AG10803 (cell line): ENCODE results near the gene NCBP3.

ENCODE experiments used
- DNase-seq: peaks from one replicate; pipeline ENCODE4 v3.0.0; 2010; ENCODE audit warnings: low read depth
- H3K4me3 ChIP-seq: 2 replicates; pipeline ENCODE4 v1.5.1; 2011; ENCODE audit warnings: mild to moderate bottlenecking, low read length, control low read depth
- CTCF ChIP-seq: conservative IDR thresholded peaks from 2 replicates; pipeline ENCODE4 v1.5.1; 2011; ENCODE audit warnings: mild to moderate bottlenecking, low read length, control low read depth, inconsistent platforms

The NCBP3 gene

DNA sequence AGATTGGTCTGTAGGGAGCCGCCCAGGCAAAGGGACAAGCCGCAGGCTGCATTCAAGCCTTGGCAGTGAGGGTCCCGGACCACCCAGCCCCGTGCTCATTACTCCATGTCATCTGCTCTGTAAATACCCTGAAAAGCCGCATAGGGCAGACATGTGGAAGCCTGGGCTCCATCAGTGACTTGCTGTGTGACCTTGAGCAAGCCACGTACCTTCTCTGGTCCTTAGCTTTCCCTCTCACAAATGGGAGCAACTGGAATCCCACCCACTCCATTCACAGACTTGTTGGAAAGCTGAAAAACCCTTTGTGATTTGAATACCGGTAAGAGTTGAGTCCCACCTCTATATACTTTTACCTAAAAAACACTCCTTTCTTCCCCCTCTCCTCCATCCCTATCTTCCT is 34.9 kb upstream of the NCBP3 start:
- DNase-seq, result no peak
- no peak overlapping the region for H3K4me3 ChIP-seq
- no peak for TF ChIP-seq CTCF

GRCh38 chr17:3879591-3880417 is 33.8 kb upstream of the NCBP3 start:
- no peak overlapping the region for H3K4me3 ChIP-seq
- no peak for TF ChIP-seq CTCF
- no peak for DNase-seq

- peak; percentile 82 for DNase-seq
- H3K4me3 ChIP-seq, result no peak overlapping the region
- peak; percentile 7; the same call in 1 of the 2 replicates for TF ChIP-seq CTCF
These were observed 33.1 kb upstream of the NCBP3 start for GRCh38 chr17:3879186-3879585.

- no peak overlapping the region for H3K4me3 ChIP-seq
- no peak for DNase-seq
- no peak for TF ChIP-seq CTCF
These were observed 31.2 kb upstream of the NCBP3 start for GRCh38 chr17:3877220-3877619.

DNA sequence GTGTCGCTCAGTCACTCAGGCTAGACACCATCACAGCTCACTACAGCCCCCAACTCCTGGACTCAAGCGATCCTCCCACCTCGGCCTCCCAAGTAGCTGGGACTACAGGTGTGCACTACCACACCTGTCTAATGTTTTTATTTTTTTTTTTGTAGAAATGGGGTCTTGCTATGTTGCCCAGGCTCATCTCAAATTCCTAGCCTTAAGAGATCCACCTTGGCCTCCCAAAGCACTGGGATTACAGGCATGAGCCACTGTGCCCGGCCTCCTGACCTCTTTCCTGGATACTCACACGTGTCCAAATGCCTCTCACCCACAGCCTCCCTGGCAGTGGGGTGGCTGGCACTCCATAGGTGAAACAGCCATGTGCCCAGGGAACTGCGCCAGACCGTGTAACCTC is 29.3 kb upstream of the NCBP3 start:
- no peak for TF ChIP-seq CTCF
- no peak for DNase-seq
- H3K4me3 ChIP-seq, result no peak overlapping the region

DNA sequence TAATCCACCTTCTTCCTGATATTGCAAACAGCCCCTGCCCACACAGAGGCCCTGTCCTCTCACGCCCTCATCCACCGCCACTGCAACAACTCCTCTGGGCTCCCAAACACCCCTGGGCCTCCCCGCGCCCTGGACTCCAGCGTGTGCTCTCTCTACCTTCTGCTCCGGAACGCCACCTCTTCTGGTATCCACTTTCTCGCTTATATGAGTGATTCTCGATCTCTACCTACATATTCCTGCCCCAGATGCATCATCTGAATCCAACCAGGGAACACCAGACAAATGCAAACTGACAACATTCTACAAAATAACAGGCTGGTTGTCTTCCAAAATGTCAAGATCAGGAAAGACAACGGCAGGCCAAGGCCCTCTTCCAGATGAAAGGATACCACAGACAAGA is 27.8 kb upstream of the NCBP3 start:
- no peak overlapping the region for H3K4me3 ChIP-seq
- no peak for DNase-seq
- no peak for TF ChIP-seq CTCF

- H3K4me3 ChIP-seq, result no peak overlapping the region
- no peak for TF ChIP-seq CTCF
- no peak for DNase-seq
These were observed 24.8 kb upstream of the NCBP3 start for GRCh38 chr17:3870871-3871306.
